Measurements from ENCODE around the gene TMEM234. TPM values are rescaled to one million over a fixed set of nuclear protein-coding genes. Genes with fewer than 3 reads are reported as not detected.

The TMEM234 gene
- total and polyA plus RNA-seq, 10 of the 15 experiments (the other 5 are each of a cell fraction or from before 2014, with no cell fraction given), result 2.9 to 10.9 (median 6.4) TPM

DNA sequence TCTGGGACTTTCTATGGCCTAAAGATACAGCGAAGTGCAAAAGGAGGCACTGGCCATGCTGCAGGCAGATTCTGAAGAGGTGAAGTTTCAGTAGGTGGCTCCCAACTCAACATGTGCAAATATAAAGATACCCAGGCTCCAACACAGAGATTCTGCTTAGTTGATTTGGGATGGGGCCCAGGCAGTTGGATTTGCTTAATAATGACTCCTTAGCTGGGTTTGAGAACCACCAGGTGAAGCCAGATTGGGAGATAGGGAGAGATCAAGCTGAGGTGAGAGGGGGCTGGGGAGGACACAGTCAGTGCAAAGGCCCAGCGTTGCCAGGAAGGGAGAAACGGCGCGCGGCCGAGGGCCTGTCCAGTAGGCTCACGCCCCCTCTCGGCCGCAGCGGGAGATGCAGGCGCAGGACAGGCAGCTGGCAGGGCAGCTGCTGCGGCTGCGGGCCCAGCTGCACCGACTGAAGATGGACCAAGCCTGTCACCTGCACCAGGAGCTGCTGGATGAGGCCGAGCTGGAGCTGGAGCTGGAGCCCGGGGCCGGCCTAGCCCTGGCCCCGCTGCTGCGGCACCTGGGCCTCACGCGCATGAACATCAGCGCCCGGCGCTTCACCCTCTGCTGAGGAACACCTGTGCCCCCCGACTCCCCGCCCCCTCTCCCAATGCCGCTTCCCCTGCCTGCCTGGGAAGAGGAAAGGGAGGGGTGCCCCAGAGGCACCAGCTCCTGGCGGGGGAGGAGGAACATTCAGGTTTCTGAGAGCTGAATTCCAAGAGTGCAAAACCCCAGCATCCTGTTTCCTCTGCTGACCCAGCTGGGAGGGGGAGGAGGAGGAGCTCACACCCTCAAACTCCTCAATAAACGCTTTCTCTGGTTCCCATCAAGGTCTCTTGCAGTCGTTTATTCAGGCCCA lies 26.1 kb upstream of the TMEM234 start (continued):
- TF ChIP-seq CHD2 (IDR thresholded peaks at IDR 0.05; ENCODE audit: borderline replicate concordance, low read depth, low read length), result 0 out of 2 replicates have a peak, but pooled peaks have one; percentile 36
- TF ChIP-seq CTCF (IDR thresholded peaks at IDR 0.05 in 2 of 3, conservative IDR thresholded peaks at IDR 0.05 in 1 of 3; ENCODE audit: control insufficient read depth in 2 of 3, extremely low read depth in 1 of 3, insufficient read depth in 1 of 3, low read depth in 3 of 3, low read length in 3 of 3), result peak; percentile 89 to 99 (median 96)
- peak; percentile 24; the same call in 1 of the 2 replicates for TF ChIP-seq PAX5 (IDR thresholded peaks at IDR 0.05; ENCODE audit: borderline replicate concordance, low read depth, low read length)
- TF ChIP-seq SP1 (IDR thresholded peaks at IDR 0.05; ENCODE audit: low read depth, low read length), result peak; percentile 35
- TF ChIP-seq CEBPZ (IDR thresholded peaks at IDR 0.05; ENCODE audit: low read depth, low read length), result no peak
- peak; percentile 72; the same call in 1 of the 2 replicates for TF ChIP-seq NBN (IDR thresholded peaks at IDR 0.05)
- peak; percentile 31; the same call in 1 of the 2 replicates for TF ChIP-seq POLR2A (IDR thresholded peaks at IDR 0.05; ENCODE audit: low read depth, low read length)
- TF ChIP-seq PBX3 (IDR thresholded peaks at IDR 0.05; ENCODE audit: insufficient replicate concordance, low read depth, low read length), result peak; percentile 12
- TF ChIP-seq HDGF (IDR thresholded peaks at IDR 0.05), result peak; percentile 67; the same call in 1 of the 2 replicates
- peak; percentile 64 for TF ChIP-seq RAD21 (IDR thresholded peaks at IDR 0.05; ENCODE audit: insufficient read depth, low read depth, low read length)
- TF ChIP-seq MEF2A (IDR thresholded peaks at IDR 0.05; ENCODE audit: insufficient read depth, low read depth, low read length), result 0 out of 2 replicates have a peak, but pooled peaks have one; percentile 6

Measured in GM12878 (cell line).